VCaP (cell line): ENCODE measurements around the gene MROH8.

Experiments
- H3K27ac ChIP-seq: fragments of 450-650 bp; 2 replicates; pipeline ENCODE4 v1.5.1; 2017
- CTCF ChIP-seq: fragments of 450-650 bp; conservative IDR thresholded peaks from 2 replicates; pipeline ENCODE4 v1.5.1; 2017; ENCODE audit warnings: mild to moderate bottlenecking, moderate library complexity

The MROH8 gene

GRCh38 chr20:37189416-37190016, 10.2 kb upstream of the MROH8 start:
- no peak overlapping the region for H3K27ac ChIP-seq
- TF ChIP-seq CTCF, result no peak

GRCh38 chr20:37188787-37189186, 9.4 kb upstream of the MROH8 start:
- no peak overlapping the region for H3K27ac ChIP-seq
- TF ChIP-seq CTCF, result no peak

GRCh38 chr20:37185686-37186085, 6.3 kb upstream of the MROH8 start:
- no peak overlapping the region for H3K27ac ChIP-seq
- no peak for TF ChIP-seq CTCF

DNA sequence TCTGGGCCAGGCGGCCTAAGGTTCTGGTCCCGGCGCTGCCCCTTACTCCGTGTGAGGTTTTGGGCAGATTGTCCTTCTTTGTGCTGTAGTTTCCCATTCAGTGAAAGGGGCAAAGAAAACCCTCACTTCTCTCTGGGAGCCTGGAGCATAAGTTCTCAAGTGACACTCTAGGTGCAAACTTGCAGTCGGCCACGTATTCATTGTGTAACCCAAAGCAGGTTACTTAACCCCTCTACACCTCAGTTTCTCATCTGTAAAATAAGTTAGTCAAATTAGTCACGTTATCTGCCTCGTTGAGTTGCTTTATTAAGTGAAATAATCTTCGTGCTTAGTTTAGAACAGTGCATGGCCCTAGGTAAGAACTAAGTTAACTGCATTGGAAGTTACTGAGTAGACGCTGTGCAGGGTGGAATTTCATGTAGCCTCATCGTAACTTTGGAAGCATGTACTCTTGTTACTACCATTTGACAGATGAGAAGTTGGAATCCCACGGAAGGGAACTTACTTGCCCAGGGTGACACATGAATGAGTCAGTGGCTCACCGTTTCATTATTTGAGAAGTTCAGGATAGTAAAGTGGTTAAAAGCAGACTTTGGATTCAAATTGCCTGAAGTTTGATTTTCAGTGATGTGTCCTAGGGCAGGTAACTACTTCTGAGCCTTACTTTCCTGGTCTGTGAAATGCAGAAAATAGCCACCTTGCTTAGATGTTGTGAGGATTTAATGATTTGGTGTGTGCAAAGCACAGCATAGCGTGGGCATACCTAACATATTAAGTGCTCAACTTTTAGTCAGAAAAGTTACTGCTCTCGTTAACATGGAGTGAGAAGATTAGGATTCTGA, 556 bp upstream of the MROH8 start:
- peak overlapping the region; percentile 97 for H3K27ac ChIP-seq
- TF ChIP-seq CTCF, result no peak

DNA sequence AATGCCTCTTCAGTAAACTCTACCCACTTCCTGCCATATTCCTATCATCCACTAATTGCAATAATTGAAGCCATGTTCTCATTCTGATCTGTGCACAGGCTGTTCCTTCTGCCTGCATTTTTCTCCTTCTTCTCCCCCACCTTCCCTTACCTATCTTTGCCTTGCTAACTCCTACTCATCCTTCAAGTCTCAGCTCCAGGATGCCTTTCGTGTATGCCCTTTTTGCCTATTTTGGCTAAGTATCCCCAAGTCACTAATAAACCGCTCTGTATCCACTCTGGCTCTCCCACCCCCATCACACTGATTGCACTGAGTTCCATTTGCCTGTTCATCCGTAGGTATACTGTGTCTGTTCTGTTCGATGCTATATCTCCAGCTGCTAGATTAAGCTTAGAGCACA, 6.5 kb downstream of the MROH8 start:
- no peak for TF ChIP-seq CTCF

DNA sequence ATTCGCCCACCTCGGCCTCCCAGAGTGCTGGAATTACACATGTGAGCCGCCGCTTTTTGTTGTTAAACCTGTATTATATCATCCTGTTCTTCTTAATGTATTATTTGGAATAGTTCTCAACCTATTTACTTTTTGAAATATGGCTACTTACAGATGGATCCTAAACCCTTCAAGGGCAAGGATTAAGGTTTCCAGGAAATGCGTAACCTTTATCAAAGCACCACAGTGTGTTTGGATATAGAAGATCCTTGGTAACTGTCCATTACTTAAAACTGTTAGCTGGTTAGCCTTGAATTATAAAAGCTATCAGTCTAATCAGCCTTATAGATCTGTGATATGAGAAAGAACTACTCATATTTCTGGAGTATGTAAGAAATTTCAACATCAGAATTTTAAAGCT, 12.5 kb downstream of the MROH8 start:
- H3K27ac ChIP-seq, result no peak overlapping the region
- TF ChIP-seq CTCF, result no peak

More for the DNA sequence above, 6.5 kb downstream of the MROH8 start:
- no peak overlapping the region for H3K27ac ChIP-seq

DNA sequence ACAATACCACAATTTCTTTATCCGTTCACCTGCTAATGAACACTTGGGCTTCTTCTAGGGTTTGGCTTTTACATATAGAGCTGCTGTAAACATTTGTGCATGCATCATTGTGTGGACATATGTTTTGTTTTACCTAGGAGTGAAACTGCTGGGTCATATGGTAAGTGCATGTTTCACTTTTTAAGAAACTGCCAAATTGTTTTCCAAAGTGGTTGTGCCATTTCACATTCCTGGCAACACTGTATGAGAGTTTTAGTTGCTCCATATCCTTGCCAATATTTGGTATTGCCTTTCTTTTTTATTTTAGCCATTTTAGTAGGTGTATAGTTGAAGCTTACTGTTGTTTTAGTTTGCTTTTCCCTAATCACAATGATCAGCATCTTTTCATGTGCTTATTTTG, 14.3 kb downstream of the MROH8 start:
- TF ChIP-seq CTCF, result no peak
- no peak overlapping the region for H3K27ac ChIP-seq
